Activated CD8-positive, alpha-beta memory T cell treated with anti-CD3 and anti-CD28 coated beads for 48 hours (primary cell): Measurements from ENCODE around the gene ADAMTSL1.

Experiments
- DNase-seq, 3 experiments: peaks; one replicate each; pipeline ENCODE4 v3.0.0-alpha.2; 2020; ENCODE audit warnings: low read depth in 2 of 3, low spot score in 2 of 3

ADAMTSL1 gene

DNA sequence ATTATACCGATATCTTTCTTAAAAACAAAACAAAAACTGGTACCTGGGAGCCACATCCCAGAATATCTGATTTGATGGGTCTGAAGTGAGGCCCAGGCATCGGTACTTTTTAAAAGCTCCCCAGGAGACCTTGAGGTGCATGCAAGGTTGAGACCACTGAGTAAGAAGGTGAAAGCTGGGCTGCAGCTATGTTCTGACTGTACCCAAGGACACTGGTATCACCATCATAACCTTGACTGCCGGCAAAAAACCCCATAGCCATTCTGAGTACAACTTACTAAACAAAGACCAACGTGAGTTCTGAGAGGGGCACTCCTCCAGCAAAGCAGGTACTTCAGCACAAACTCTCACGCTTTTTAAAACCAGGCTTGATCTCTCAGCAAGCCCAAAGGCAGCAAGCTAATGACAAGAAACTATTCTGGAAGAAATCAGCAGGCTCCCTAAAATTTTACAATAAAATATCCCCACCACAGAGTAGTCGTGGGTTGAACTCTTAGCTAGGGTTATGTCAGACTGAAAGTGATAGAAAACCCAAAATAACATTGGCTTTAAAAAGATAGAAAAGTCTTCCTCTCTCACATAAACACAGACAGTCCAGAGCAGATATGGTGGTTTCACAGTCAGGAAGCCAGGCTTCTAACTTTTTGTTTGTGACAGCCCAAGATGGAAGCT, 295.1 kb downstream of the ADAMTSL1 start:
- no peak for DNase-seq

GRCh38 chr9:18770131-18770908, 296.4 kb downstream of the ADAMTSL1 start:
- DNase-seq: no peak

GRCh38 chr9:18771011-18771410, 297.1 kb downstream of the ADAMTSL1 start:
- DNase-seq: no peak

GRCh38 chr9:18771763-18772162, 297.8 kb downstream of the ADAMTSL1 start:
- no peak for DNase-seq

DNA sequence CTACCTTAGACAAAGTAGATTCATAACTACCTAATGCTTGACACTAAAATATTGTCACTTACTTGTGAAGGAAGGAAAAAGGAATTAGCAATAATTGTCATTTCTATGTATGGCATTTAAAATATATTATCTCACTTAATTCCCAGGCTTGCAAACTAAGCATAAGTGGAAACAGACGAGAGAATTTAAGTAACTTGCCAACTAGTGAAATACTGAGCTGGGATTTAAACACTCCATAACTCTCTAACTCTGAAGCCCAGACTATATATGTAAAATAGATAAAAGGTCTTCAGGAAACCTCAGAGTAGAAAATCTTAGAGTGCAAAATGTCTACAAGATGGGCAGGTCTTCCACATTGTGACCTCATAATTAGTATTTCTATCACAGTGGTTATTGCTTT, 301.3 kb downstream of the ADAMTSL1 start:
- no peak for DNase-seq

- no peak for DNase-seq
Measured at GRCh38 chr9:18775930-18776329, 302.0 kb downstream of the ADAMTSL1 start.

- no peak for DNase-seq
Measured at GRCh38 chr9:18776836-18777820, 303.2 kb downstream of the ADAMTSL1 start.

DNA sequence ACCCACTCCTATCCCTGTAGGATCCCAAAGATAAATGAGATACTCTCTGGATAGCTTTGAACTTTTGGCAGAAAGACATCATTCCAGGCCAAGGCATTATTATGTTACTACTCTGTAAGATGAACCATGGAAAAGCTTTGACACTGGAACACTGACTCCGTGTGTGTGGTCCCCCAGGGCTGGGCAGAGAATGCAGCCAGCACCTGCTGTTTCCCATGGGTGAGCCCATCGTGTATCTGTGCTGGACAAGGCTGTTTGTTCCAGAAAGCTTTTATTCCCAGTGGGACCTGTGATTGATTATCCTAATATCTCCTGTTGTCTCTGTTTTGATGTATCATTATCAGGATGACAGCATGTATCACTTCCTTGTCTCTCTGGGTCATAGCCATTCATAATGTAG, 304.2 kb downstream of the ADAMTSL1 start:
- DNase-seq: no peak

DNA sequence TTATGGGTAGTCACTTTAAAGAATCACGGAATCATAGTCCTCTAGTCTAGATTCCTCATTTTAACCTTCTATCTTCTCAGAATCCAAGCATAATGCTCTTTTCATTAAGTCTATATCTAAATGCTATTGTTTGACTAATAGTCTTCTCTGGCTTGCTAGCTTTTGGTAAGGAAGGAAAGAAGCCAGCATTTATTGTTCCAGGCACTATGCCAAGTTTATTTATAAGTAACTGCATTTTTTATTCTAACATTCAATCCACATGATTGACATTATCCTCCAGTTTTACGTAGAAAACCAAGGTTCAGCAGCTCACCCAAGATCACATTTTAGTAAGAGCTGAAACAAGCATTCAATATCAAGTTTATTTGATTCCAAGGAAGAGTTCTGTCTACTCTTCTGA, 304.9 kb downstream of the ADAMTSL1 start:
- DNase-seq: no peak

DNA sequence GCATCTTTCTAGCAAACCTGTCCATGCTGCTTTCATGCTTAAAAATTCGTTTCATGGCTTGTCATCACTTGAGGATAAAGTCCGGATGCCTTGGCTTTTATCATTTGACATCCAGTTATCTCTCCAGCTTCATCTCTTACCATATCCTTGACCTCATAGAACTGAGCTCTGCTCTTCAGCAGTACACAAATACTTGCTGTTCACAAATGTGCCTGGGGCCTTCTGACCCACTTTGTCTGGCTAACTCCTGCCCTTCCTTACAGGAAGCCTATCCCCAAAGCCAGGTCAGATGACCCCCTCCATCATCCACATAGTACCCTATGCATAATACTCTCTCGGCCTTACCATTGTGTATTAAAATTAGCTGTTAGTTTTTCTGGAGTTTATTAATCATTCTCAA, 310.0 kb downstream of the ADAMTSL1 start:
- DNase-seq: no peak

DNA sequence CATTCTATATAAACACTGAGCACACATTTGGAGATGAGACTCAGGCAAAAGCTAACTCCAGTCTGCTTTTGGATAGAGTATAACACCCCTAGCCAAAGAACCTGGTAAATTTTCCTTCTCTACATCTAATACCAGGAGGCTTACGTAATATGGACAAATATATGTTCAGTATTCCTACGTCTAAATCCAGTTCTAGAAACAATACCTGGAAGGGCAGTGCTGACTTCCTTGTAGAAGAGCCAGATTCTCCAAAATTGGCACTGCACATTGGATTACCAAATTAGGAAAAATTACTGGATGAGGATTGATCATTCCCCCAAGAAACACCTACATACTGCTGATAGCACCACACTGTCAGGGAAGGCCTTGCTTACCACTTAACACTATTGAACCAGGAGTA, 311.7 kb downstream of the ADAMTSL1 start:
- no peak for DNase-seq

DNA sequence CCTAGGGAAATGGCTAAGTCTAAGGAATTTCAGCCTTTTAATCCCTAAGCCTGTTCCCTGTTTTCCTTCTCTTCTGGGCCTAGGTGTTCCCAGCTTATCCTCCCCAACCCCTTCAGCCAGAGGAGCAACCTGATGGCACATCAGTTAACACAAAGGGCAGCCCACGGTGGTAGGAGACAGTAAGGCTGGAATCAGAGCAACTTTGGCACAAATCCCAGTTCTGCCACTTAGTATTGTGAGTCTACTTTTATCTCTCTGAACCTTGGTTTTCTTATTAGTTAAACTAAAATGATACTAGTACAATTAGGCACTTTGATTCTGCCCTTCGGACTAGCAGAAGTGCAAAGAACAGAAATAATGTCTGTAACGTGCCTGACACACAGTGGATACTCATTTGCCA, 312.2 kb downstream of the ADAMTSL1 start:
- no peak for DNase-seq

DNA sequence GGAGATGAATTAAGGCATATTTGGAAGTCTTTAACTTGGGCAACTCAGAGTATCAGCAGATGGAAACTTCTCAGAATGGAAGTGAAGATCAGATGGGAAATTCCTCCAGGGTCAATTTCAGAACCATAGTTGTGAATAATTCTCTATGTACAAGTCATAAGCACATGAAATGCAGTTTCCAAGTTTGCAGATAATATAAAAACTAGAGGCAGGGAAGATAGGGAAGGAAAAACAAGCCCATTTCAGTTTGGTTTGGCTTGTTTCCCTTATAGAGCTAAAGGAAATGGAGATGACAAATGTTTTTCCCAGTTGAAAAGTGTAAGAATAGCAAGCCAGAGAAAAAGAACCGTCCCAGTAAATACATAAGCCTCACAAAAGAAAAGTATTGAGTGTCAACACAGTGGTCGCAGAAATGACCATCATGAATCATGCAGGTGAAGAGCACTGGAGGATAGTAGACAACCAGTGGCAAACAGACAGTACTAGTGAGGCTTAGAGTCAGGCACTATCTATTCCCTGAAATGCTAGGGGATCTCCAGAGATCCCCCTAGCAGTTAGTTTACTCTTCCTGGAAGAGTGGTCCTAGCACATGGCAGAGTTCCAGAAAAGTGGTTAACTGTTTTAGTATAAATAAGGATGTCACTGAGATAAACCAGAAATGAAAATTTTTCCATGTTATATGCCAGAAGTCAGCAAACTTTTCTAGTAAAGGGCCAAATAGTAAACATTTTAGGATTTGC, 313.1 kb downstream of the ADAMTSL1 start:
- no peak for DNase-seq

DNA sequence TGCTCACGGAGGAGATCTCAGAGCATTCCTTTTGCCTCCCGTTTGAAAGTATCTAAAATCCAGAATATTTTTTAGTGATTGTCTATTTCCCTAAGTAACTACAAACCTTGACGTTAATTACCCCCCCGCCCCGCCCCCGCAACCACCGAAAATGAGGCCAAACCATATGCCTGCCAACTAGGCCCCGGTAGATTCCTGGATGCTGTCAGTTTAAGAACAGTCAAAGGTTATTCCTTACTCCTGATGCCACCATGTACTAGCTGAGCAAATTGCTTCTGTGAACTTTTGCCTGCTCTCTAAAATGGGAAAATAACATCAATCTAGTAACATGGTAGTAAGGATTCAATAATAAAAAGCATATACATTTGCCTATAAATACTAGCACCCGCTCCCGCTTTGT, 314.3 kb downstream of the ADAMTSL1 start:
- DNase-seq: no peak

GRCh38 chr9:18791074-18791473, 317.1 kb downstream of the ADAMTSL1 start:
- no peak for DNase-seq

DNA sequence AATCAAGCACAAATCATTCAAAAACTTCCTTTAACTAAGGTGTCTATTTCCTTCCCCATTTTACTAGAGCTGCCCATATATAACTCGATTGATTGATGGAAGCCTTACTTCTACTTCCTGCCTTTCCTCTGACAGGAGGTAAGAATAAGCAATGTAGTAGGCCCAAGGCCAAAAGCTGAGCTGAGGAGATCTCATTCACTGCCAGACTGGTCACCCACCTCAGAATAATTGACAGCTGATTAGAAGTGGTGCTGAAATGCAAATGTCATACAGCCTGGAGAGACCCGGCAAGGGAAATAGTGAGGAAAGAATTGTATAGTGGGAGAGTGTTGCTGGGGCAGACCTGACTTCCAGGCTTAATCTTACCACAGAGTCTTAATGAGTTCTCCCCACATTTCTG, 319.2 kb downstream of the ADAMTSL1 start:
- no peak for DNase-seq

DNA sequence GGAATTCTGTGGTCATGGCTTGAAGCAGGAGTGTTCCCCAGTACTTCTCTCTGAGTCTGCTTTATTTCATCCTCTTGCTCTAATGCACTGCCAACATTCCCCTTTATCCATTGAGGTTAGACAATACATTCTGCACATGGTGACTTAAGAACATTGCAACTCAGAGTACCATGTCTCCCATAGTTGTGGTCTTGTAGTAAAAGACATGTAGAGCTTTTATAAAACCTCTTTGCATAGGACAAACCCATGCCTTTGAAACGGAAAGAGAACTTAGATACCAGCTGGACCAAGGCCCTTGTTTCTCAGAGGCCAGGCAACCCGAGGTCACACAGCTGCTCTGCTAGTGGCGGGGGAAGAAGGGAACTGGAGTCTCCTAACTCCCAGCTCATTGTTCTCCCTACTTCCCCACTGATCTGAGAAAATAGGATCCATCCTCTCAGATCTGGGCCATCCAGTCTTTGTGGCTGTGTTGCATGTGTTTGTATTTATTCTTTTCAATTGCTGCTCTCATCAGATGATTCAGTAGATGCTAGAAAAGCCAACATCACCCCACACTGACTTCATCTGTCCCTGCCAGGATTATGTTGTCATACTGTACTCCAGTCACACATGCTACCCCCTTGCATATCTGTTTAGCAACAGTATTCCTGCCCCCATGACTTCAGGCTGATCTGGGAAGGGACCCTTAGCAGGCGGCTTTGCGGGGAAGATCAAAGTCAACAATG, 322.2 kb downstream of the ADAMTSL1 start:
- DNase-seq: no peak

DNA sequence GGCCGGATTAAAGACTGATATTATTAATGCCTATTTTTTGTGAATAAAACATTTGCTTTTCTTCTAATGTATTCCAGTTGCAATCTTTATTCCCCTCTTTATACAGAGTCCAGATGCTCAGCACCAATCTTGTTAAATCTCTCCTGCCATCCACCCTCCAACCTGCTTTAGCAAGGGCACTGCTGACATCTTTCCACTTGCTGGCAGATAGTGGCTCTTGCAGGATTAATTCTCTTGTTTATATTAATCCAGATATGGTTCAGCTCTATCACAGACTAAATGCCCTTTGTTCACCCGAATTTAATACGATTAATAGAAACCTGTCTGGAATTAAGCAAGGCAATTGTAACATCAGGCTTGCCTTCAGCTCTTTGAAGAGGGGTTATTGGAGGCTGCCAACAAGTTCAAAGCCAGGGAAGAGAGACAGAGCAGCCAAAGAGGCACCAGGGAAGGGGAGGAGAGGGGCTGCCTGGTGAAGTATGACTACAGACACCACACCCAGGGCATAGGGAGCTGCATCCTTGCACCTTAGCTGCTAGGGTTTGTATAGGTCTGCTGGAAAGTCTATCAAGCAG, 322.8 kb downstream of the ADAMTSL1 start:
- no peak for DNase-seq

- no peak for DNase-seq
Measured at GRCh38 chr9:18798106-18798505, 324.2 kb downstream of the ADAMTSL1 start.
